HG03575 (cell line): ENCODE results near the gene LRIG2.
"Not testable (repeated sequence)": the region's sequence is repeated elsewhere in the genome, so short reads cannot be mapped to it uniquely, and the experiment has no call there.

Source experiments
- ATAC-seq: cut with Tn5 transposase; IDR thresholded peaks from one replicate; pipeline ENCODE4 v1.9.1; 2021; ENCODE audit not compliant: unreplicated experiment, insufficient number of reproducible peaks, low FRiP score; ENCODE audit errors: extremely low read depth

LRIG2 gene

GRCh38 chr1:113072757-113073478, at the start of gene LRIG2:
Gene LRIG2, plus strand, starts transcription at chr1:113073198. Its CDS starts 209 bp downstream, at chr1:113073407.
- peak; percentile 81 for ATAC-seq

DNA sequence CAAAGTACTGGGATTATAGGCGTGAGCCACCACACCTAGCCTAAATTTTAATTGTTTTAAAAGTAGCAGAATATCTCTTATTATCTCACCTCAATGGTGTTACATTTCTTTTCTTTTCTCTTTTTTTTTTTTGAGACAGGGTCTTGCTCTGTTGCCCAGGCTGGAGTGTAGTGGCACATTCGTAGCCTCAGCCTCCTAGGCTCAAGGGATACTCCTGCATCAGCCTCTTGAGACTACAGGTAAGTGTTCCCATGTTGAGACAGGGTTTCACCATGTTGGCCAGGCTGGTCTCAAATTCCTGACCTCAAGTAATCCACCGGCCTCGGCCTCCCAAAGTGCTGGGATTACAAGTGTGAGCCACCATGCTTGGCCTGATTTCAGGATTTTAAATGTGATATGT, 49.7 kb upstream of the LRIG2 start:
- ATAC-seq = not testable (repeated sequence)

- no peak for ATAC-seq
These were observed 46.0 kb upstream of the LRIG2 start for GRCh38 chr1:113027007-113027406.

- no peak for ATAC-seq
These were observed 45.5 kb upstream of the LRIG2 start for GRCh38 chr1:113027449-113027848.

- ATAC-seq = no peak
These were observed 43.2 kb upstream of the LRIG2 start for GRCh38 chr1:113029822-113030221.

- ATAC-seq = no peak
These were observed 41.6 kb upstream of the LRIG2 start for GRCh38 chr1:113031171-113031933.

- no peak for ATAC-seq
These were observed 37.9 kb upstream of the LRIG2 start for GRCh38 chr1:113035086-113035485.

DNA sequence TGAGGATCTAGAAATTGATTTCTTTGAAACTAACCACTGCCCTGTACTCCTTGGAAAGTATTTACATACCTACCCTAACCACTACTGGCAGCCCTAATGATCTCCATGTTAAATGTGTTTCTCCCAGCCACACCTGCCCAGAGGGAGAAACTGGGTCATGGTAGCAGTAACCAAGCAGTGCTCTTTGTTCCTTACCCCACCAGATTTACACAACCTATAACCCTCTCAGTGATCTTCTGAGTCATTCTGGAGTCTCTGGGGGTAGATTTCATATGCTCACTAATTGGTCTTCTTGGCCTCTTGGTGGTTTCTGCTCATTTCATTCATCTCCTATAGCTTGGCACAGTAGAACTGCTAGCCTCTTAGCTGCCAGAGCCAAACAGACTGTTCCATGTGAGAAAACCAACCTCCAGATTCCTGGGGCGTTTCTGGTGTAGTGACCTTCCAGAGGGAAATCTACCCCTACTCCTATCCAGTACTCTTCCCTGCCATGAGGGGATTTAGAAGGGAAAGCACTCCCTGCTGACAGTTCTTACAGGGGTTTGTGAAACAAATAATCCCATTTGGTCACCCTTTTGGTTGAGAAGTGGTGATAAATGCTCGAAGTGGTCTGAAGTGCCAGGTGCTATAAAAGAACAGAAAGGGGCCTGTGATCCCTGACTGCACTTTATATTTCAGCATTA, 36.2 kb upstream of the LRIG2 start:
- no peak for ATAC-seq

- no peak for ATAC-seq
These were observed 33.0 kb upstream of the LRIG2 start for GRCh38 chr1:113040041-113040440.

- ATAC-seq = no peak
These were observed 32.1 kb upstream of the LRIG2 start for GRCh38 chr1:113040718-113041412.

GRCh38 chr1:113041569-113042284, 31.3 kb upstream of the LRIG2 start:
- ATAC-seq = no peak

- no peak for ATAC-seq
These were observed 30.5 kb upstream of the LRIG2 start for GRCh38 chr1:113042285-113043143.

DNA sequence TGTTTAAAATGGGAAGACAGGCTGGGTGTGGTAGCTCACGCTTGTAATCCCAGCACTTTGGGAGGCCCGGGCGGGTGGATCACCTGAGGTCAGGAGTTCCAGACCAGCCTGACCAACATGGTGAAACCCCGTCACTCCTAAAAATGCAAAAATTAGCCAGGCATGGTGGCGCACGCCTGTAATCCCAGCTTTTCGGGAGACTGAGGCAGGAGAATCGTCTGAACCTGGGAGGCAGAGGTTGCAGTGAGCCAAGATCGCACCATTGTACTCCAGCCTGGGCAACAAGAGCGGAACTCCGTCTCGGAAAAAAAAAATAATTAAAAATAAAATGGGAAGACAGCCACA, 29.9 kb upstream of the LRIG2 start:
- not testable (repeated sequence) for ATAC-seq

GRCh38 chr1:113046569-113046968, 26.4 kb upstream of the LRIG2 start:
- ATAC-seq = no peak

GRCh38 chr1:113048064-113048463, 24.9 kb upstream of the LRIG2 start:
- ATAC-seq = no peak

GRCh38 chr1:113053344-113054126, 19.5 kb upstream of the LRIG2 start:
- no peak for ATAC-seq

DNA sequence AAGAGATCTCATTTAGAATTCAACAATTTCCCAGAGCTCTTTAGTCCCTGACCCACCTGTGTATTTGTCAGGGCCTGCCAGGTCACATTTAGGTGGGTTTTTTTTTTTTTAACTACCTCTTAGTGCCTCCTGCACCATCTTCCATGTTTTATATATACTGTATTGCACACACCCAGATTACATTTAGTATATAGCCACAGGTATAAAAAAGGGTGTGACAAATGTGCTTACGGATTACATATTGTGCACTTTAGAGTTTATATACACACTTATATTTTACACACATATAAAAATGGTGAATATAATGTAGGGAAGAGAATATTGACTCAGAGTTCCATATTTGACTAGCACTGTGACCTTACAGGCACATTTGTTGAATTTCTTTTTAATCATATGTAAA, 17.4 kb upstream of the LRIG2 start:
- ATAC-seq = no peak
